OCI-LY3 (cell line): ENCODE results near the gene CCNI2.

ENCODE experiments used
- EZH2phosphoT487 ChIP-seq: fragments of 200-600 bp; shearing (Covaris generic); IDR thresholded peaks from 2 replicates; pipeline ENCODE4 v1.6.1; 2018; ENCODE audit warnings: antibody characterized with exemption, mixed run types, low read depth
- TF ChIP-seq, protein P1 (sequence below): fragments of 200-600, 300-600 bp; sonication (generic); IDR thresholded peaks from 2 replicates; pipeline ENCODE4 v1.5.1; 2014; ENCODE audit warnings: antibody characterized with exemption, low read length, low read depth

DNA sequence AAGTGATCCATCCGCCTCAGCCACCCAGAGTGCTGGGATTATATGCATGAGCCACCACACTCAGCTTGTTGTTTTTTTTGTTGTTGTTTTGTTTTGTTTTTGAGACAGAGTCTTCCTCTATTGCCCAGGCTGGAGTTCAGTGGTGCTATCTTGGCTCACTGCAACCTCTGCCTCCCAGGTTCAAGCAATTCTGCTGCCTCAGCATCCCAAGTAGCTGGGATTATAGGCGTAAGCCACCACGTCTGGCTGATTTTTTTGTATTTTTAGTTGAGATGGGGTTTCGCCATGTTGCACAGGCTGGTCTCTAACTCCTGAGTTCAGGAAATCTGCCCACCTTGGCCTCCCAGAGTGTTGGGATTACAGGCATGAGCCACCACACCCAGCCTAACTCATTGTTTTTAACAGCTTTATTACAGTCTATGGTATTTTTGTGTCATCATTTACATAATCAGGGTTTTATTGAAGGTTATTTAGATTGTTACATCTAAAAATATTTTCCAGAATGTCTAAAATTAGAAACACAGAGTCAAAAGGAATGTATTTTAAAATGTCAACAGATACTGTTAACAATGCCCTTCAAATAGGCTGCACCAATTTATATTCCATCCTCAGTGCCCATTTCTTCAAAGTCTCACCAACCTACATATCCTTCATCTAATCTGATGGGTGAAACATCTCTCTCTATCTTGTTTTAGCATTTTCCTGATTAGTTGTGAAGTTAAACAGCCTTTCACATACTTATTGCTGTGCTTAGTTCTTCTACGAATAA, 28.5 kb upstream of the CCNI2 start:
- TF ChIP-seq, protein P1, sequence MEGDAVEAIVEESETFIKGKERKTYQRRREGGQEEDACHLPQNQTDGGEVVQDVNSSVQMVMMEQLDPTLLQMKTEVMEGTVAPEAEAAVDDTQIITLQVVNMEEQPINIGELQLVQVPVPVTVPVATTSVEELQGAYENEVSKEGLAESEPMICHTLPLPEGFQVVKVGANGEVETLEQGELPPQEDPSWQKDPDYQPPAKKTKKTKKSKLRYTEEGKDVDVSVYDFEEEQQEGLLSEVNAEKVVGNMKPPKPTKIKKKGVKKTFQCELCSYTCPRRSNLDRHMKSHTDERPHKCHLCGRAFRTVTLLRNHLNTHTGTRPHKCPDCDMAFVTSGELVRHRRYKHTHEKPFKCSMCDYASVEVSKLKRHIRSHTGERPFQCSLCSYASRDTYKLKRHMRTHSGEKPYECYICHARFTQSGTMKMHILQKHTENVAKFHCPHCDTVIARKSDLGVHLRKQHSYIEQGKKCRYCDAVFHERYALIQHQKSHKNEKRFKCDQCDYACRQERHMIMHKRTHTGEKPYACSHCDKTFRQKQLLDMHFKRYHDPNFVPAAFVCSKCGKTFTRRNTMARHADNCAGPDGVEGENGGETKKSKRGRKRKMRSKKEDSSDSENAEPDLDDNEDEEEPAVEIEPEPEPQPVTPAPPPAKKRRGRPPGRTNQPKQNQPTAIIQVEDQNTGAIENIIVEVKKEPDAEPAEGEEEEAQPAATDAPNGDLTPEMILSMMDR = no peak
- no peak for TF ChIP-seq EZH2phosphoT487
